Neural crest cell (in vitro differentiated cells): ENCODE data around the gene BORCS5. TPM values are rescaled to one million over a fixed set of nuclear protein-coding genes. Genes with fewer than 3 reads are reported as not detected.
"Not testable (repeated sequence)": the region's sequence is repeated elsewhere in the genome, so short reads cannot be mapped to it uniquely, and the experiment has no call there.

Source experiments
- DNase-seq: peaks from one replicate; pipeline ENCODE4 v3.0.0; 2021; ENCODE audit warnings: low read depth, mixed read lengths, low spot score
- H3K27ac Mint-ChIP-seq: one replicate; pipeline ENCODE4 v1.8.0; 2021; ENCODE audit warnings: mild to moderate bottlenecking, mixed read lengths; ENCODE audit not compliant: unreplicated experiment
- H3K27me3 Mint-ChIP-seq: 2 replicates; pipeline ENCODE4 v1.8.0; 2021; ENCODE audit warnings: low read depth, mild to moderate bottlenecking, mixed read lengths
- H3K36me3 Mint-ChIP-seq: 2 replicates; pipeline ENCODE4 v1.8.0; 2021; ENCODE audit warnings: low read depth, mild to moderate bottlenecking, mixed read lengths
- H3K4me1 Mint-ChIP-seq: 2 replicates; pipeline ENCODE4 v1.8.0; 2021; ENCODE audit warnings: mixed read lengths
- H3K4me3 Mint-ChIP-seq: one replicate; pipeline ENCODE4 v1.8.0; 2021; ENCODE audit warnings: mild to moderate bottlenecking, mixed read lengths
- H3K9me3 Mint-ChIP-seq: 2 replicates; pipeline ENCODE4 v1.8.0; 2021; ENCODE audit warnings: mixed read lengths
- CTCF ChIP-seq: fragments of 200-600 bp; sonication (generic); conservative IDR thresholded peaks from 2 replicates; pipeline ENCODE4 v1.5.0; 2021; ENCODE audit warnings: antibody characterized with exemption, mild to moderate bottlenecking
- total RNA-seq: library from RNA; stranded (reverse); gene quantifications from 2 replicates; pipeline ENCODE4 v1.2.1, GENCODE V29; 2021

Gene BORCS5
- total RNA-seq, 1 donor from 2014 or later, result 15.0 TPM

GRCh38 chr12:12499909-12500604 is 143.2 kb downstream of the BORCS5 start:
- Mint-ChIP-seq H3K27ac (no peak overlapping the region), H3K27me3 (no peaks in the 10 kb centered on the region), H3K4me1 (peaks cover 17% of the 10 kb centered on the region), H3K36me3 (peaks cover 5% of the 10 kb centered on the region), H3K4me3 (no peak overlapping the region), H3K9me3 (no peaks in the 10 kb centered on the region)
- DNase-seq, result no peak
- TF ChIP-seq CTCF, result no peak

- no peak overlapping the region for H3K27ac Mint-ChIP-seq
- no peak for DNase-seq
- no peak overlapping the region for H3K4me3 Mint-ChIP-seq
- no peaks in the 10 kb centered on the region for H3K9me3 Mint-ChIP-seq
- peaks cover 5% of the 10 kb centered on the region for H3K36me3 Mint-ChIP-seq
- H3K27me3 Mint-ChIP-seq, result no peaks in the 10 kb centered on the region
- TF ChIP-seq CTCF, result no peak
- H3K4me1 Mint-ChIP-seq, result peaks cover 27% of the 10 kb centered on the region
These were observed 144.2 kb downstream of the BORCS5 start for GRCh38 chr12:12501121-12501520.

GRCh38 chr12:12502130-12502814 is 145.4 kb downstream of the BORCS5 start:
- DNase-seq, H3K27ac Mint-ChIP-seq, H3K36me3 Mint-ChIP-seq, H3K9me3 Mint-ChIP-seq, H3K4me3 Mint-ChIP-seq, H3K27me3 Mint-ChIP-seq: not testable (repeated sequence)
- H3K4me1 Mint-ChIP-seq, result peaks cover 38% of the 10 kb centered on the region

- TF ChIP-seq CTCF, result no peak
- no peak overlapping the region for H3K4me3 Mint-ChIP-seq
- no peaks in the 10 kb centered on the region for H3K9me3 Mint-ChIP-seq
- H3K27me3 Mint-ChIP-seq, result no peaks in the 10 kb centered on the region
- H3K36me3 Mint-ChIP-seq, result peaks cover 5% of the 10 kb centered on the region
- H3K4me1 Mint-ChIP-seq, result peaks cover 38% of the 10 kb centered on the region
- peak overlapping the region; percentile 58 for H3K27ac Mint-ChIP-seq
- DNase-seq, result no peak
These were observed 145.9 kb downstream of the BORCS5 start for GRCh38 chr12:12502815-12503151.

GRCh38 chr12:12503384-12504078 is 146.7 kb downstream of the BORCS5 start:
- peaks cover 38% of the 10 kb centered on the region for H3K4me1 Mint-ChIP-seq
- no peak for TF ChIP-seq CTCF
- H3K27ac Mint-ChIP-seq, result no peak overlapping the region
- peaks cover 5% of the 10 kb centered on the region for H3K36me3 Mint-ChIP-seq
- no peak overlapping the region for H3K4me3 Mint-ChIP-seq
- DNase-seq, result no peak
- no peaks in the 10 kb centered on the region for H3K27me3 Mint-ChIP-seq
- H3K9me3 Mint-ChIP-seq, result no peaks in the 10 kb centered on the region
